Right ventricle myocardium inferior (tissue), 1 donor: ENCODE measurements around the gene ADCY6. TPM values are rescaled to one million over a fixed set of nuclear protein-coding genes. Genes with fewer than 3 reads are reported as not detected.

Source experiments
- ATAC-seq: fragments of 200-7000 bp; cut with Tn5 transposase; one replicate; pipeline ENCODE4 v1.9.1; 2020; ENCODE audit warnings: mild to moderate bottlenecking, moderate library complexity
- DNase-seq: peaks from one replicate; pipeline ENCODE4 v3.0.0; 2021; ENCODE audit errors: missing footprints
- intact Hi-C: fragments of 100-400 bp; cut with DNase I; formaldehyde crosslinking; loops from one replicate; pipeline ENCODE4 v1.11.0; 2022
- long read RNA-seq: library from polyadenylated mRNA; unstranded; transcript quantifications from one replicate; pipeline ENCODE4 v2.0.0, GENCODE V29; 2021
- total RNA-seq: library from RNA; stranded (reverse); fragmentation: NEBNext Ultra II Directional; extraction: Animal tissue kit (Norgen Biotek cat#: 25700); gene quantifications from one replicate; pipeline ENCODE4 v1.2.1, GENCODE V29; 2021
- donor health status: DM: no; HTN: yes; CAD: no; lungs with severe emphysema.

Gene ADCY6
- 55.6 TPM for total RNA-seq
- long read RNA-seq, full-length matches to known transcripts = 4 of 41 reads
- long read RNA-seq, partial matches to known transcripts = 17 of 41 reads
- long read RNA-seq, other reads (novel, unspliced or antisense) = 20 of 41 reads

- intact Hi-C loops = no loop called here
- ATAC-seq (peak; percentile 78), DNase-seq (peak; percentile 88)
Observed at GRCh38 chr12:48788854-48789775, at the start of gene ADCY6. Gene ADCY6 (minus strand): TSS chr12:48789089. CDS start chr12:48783434, 5,655 bp downstream.

GRCh38 chr12:48838048-48838447 is 49.2 kb upstream of the ADCY6 start:
- ATAC-seq = no peak
- intact Hi-C loops = no loop called here
- DNase-seq = no peak

DNA sequence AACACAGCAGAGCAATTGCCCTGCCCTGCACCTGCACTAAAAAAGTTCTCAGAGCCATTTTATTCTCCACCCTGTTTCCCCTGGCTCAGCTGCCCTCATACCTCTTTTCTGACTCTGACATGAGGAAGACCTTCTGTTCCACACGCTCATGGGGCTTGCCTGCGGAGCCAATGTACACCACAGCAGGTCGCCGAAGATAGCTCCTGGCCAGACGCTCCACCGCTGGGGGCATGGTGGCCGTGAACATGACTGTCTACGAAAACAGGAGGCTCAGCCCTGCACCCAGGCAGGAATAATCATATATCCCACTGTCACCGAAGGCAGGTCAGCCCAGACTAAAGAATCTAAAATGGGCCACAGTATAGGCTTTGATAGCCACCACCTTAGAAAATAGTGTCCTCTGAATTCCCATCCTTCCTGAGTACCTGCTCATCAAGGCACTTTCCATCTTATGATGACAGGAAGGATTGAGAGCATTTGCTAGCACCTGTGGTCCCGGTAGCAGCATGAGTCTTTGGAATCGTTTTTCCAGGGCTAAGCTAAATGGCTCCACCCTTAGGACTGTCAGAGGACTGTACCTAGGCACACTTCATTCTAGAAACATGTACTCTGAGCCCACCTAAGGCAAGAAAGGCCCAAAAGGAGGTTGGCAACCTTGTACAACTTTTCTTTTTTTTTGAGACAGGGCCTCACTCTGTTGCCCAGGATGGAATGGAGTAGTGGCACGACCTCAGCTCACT is 43.6 kb upstream of the ADCY6 start:
- ATAC-seq = no peak

DNA sequence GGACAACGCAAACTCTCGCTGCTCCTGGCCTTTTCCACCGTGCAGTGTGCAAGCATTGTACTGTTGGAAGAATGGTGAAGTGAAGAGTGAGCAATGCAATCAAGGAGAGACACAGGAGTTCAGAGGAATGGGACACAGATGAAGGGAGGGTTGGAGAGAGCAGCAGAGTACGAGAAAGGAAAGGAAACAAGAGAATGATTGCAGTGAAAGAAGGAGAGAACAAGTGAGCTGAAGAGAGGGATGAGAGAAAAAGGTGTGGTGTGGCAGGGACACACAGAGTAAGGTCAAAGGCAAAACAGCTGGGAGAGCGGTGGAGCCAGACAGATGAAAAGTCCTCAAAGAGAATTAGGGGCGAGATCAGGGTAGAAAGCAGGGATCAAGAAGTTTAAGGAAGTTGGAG is 42.4 kb upstream of the ADCY6 start:
- ATAC-seq (no peak), DNase-seq (no peak)
- intact Hi-C loops = no loop called here

More for the DNA sequence above, 43.6 kb upstream of the ADCY6 start:
- DNase-seq = no peak
- intact Hi-C loops = no loop called here

GRCh38 chr12:48828841-48829575 is 40.1 kb upstream of the ADCY6 start:
- no peak for ATAC-seq
- intact Hi-C loops = no loop called here
- DNase-seq = no peak

DNA sequence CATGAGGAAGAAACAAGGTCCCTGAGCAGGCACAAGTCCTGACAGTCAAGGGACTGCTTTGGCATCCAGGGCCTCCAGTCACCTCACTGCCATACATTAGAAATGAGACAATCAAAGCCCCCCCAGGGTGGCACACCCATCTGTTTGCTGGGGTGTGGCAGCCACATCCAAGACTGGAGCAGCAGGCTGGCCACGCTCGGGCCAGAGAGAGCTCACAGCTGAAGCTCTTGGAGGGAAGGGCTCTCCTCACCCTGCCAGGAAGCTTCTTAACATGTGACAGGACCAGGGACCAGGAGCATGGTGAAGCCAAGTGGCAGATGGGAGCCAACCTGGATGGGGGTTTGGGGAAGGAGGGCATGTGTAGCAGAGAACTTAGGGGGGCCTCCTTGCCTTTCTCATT is 39.4 kb upstream of the ADCY6 start:
- DNase-seq = no peak
- intact Hi-C loops = no loop called here
- ATAC-seq = no peak

GRCh38 chr12:48827513-48828096 is 38.7 kb upstream of the ADCY6 start:
- intact Hi-C loops = no loop called here
- ATAC-seq (no peak), DNase-seq (no peak)

DNA sequence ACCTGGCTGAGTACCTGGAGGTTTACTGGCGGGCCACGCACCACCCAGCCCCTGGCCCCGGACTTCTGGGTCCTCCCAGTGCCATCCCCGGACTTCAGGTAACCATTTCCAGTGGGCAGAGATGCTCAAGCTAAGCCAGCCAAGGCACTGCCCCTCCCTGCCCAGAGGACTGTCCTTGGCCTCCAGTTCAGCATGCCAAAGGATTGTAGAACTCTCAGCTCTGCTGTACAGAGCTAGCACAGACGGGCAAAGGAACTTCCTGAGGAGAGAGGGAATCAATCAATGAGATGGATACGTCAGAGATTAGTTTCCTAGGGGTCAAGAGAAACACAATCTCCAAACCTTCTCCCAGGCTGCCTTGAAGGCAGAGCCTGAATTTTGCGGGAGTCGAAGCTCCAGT is 38.1 kb upstream of the ADCY6 start:
- DNase-seq = no peak
- ATAC-seq = no peak
- intact Hi-C loops = no loop called here

- intact Hi-C loops = no loop called here
- DNase-seq (no peak), ATAC-seq (no peak)
Observed at GRCh38 chr12:48826209-48826855, 37.4 kb upstream of the ADCY6 start.

DNA sequence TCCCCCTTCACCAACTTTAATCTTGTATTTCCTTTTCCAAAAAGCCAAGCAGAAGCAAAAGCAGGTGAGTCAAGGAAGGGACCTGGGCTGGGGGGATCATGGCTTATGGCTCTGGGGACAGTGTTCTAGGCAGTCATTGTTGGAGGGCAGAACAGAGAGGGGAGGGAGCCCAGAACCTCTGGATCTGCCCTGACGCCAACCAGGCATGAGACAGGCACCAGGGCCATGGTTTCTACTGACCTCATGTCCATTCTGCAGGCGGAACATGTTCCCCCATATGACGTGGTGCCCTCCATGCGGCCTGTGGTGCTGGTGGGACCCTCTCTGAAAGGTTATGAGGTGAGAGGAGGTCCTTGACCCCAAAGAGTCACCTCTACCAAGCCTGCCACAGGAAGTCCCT is 36.0 kb upstream of the ADCY6 start:
- DNase-seq (no peak), ATAC-seq (no peak)
- intact Hi-C loops = no loop called here

- intact Hi-C loops = no loop called here
- DNase-seq (no peak), ATAC-seq (no peak)
Observed at GRCh38 chr12:48824112-48824511, 35.2 kb upstream of the ADCY6 start.

DNA sequence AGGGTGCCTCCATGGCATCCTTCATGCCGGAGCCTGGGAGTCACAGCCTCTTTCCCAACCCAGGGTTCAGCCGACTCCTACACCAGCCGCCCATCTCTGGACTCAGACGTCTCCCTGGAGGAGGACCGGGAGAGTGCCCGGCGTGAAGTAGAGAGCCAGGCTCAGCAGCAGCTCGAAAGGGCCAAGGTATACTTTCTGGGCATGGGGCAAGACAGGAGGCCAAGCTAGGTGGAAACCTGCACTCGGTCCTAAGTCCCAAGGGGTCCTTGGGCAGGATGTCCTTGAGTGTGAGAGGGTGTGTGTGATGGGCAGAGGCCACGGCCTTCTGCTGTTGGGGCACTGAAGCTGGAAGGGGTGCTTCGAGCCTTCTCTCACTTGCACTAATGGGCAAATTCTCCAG is 34.4 kb upstream of the ADCY6 start:
- ATAC-seq = no peak
- intact Hi-C loops = no loop called here
- DNase-seq = no peak

DNA sequence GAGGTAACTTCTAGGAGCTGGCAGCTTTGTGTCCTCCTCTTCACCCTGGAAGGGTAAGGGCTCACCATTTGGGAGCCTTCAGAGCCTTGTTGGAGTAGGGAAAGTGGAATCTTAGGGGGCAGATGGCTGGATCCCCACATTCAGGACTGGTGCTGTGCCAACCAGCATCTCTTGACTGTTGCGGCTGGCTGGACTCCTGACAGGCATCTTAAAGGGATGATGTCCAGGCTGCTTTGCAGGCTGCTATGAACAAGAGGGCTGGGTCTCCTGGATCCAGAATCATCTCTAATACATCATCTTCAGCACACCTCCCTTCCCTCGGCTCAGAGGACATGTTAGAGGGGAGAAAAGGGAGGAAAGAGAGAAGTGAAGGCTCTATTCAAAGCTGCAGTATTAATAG is 33.8 kb upstream of the ADCY6 start:
- ATAC-seq = no peak
- no peak for DNase-seq
- intact Hi-C loops = no loop called here

- intact Hi-C loops = no loop called here
- ATAC-seq = no peak
- no peak for DNase-seq
Observed at GRCh38 chr12:48822139-48822538, 33.2 kb upstream of the ADCY6 start.

- DNase-seq (no peak), ATAC-seq (no peak)
- intact Hi-C loops = no loop called here
Observed at GRCh38 chr12:48819986-48820725, 31.3 kb upstream of the ADCY6 start.

- intact Hi-C loops = no loop called here
- ATAC-seq = no peak
- no peak for DNase-seq
Observed at GRCh38 chr12:48818831-48819590, 30.1 kb upstream of the ADCY6 start.
